ENCODE data around the gene HSH2D. TPM values are rescaled to one million over a fixed set of nuclear protein-coding genes. Genes with fewer than 3 reads are reported as not detected.

Gene HSH2D
- total and polyA plus RNA-seq, 2 of the 13 experiments (the other 11 are each of a cell fraction or from before 2014, with no cell fraction given): 0.69 to 3.2 TPM

GRCh38 chr19:16143399-16144215, at the start of gene HSH2D (continued):
- TF ChIP-seq ZBTB4 (CRISPR knock-in tag; IDR thresholded peaks at IDR 0.05; ENCODE audit: borderline replicate concordance) (no peak), CTCF (CRISPR knock-in tag; IDR thresholded peaks at IDR 0.05) (no peak), PHF8 (CRISPR knock-in tag; IDR thresholded peaks at IDR 0.05) (no peak; the same call in 1 of the 2 replicates), EP300 (IDR thresholded peaks at IDR 0.05; ENCODE audit: low read depth in 2 of 2, low read length in 2 of 2) (no peak), EP300 (CRISPR knock-in tag; IDR thresholded peaks at IDR 0.05; ENCODE audit: borderline replicate concordance) (no peak), DNMT3B (CRISPR knock-in tag; conservative IDR thresholded peaks at IDR 0.05) (no peak), KDM3A (CRISPR knock-in tag; IDR thresholded peaks at IDR 0.05; ENCODE audit: low read depth) (no peak), ZNF292 (CRISPR knock-in tag; IDR thresholded peaks at IDR 0.05; ENCODE audit: borderline replicate concordance, low read depth) (peak; percentile 54; the same call in 1 of the 2 replicates), HDAC1 (CRISPR knock-in tag; IDR thresholded peaks at IDR 0.05) (0 out of 2 replicates have a peak, but pooled peaks have one; percentile 17), E2F2 (CRISPR knock-in tag; IDR thresholded peaks at IDR 0.05; ENCODE audit: borderline replicate concordance) (no peak), ZNF788 (CRISPR knock-in tag; IDR thresholded peaks at IDR 0.05; ENCODE audit: borderline replicate concordance) (0 out of 2 replicates have a peak, but pooled peaks have one; percentile 3), ZNF614 (CRISPR knock-in tag; IDR thresholded peaks at IDR 0.05; ENCODE audit: borderline replicate concordance) (no peak), SCMH1 (CRISPR knock-in tag; IDR thresholded peaks at IDR 0.05; ENCODE audit: borderline replicate concordance) (no peak), TFAP4 (IDR thresholded peaks at IDR 0.05; ENCODE audit: borderline replicate concordance, low read depth) (peak; percentile 51; the same call in 1 of the 2 replicates), ELF1 (CRISPR knock-in tag; IDR thresholded peaks at IDR 0.05) (peak; percentile 72), TOE1 (CRISPR knock-in tag; IDR thresholded peaks at IDR 0.05) (no peak), NFIC (IDR thresholded peaks at IDR 0.05; ENCODE audit: low read length) (no peak), LRRFIP1 (CRISPR knock-in tag; conservative IDR thresholded peaks at IDR 0.05) (no peak)
